Mucosa of descending colon (tissue), 3 donors: Measurements from ENCODE around the gene IFNGR1. TPM values are rescaled to one million over a fixed set of nuclear protein-coding genes. Genes with fewer than 3 reads are reported as not detected.

ENCODE experiments used
- ATAC-seq: fragments of 200-7000 bp; cut with Tn5 transposase; one replicate; pipeline ENCODE4 v1.9.1; 2020; ENCODE audit warnings: mild to moderate bottlenecking, moderate library complexity
- DNase-seq, 3 donors: peaks; one replicate each; pipeline ENCODE4 v3.0.0-alpha.2; 2020
- H3K36me3 ChIP-seq: fragments of 200-600 bp; one replicate; pipeline ENCODE4 v1.8.0; 2021; ENCODE audit warnings: low read depth, mild to moderate bottlenecking
- H3K4me1 ChIP-seq: fragments of 200-600 bp; one replicate; pipeline ENCODE4 v1.8.0; 2021; ENCODE audit warnings: low read depth, mild to moderate bottlenecking
- H3K4me3 ChIP-seq: fragments of 200-600 bp; one replicate; pipeline ENCODE4 v1.8.0; 2021; ENCODE audit warnings: mild to moderate bottlenecking
- H3K9me3 ChIP-seq: fragments of 200-600 bp; one replicate; pipeline ENCODE4 v1.8.0; 2021; ENCODE audit warnings: mild to moderate bottlenecking
- CTCF ChIP-seq: fragments of 200-600 bp; IDR thresholded peaks from one replicate; pipeline ENCODE4 v1.8.0; 2022; ENCODE audit warnings: antibody characterized with exemption, mild to moderate bottlenecking
- intact Hi-C, 2 donors: fragments of 100-400 bp; cut with DNase I in 1 of 2; cut with micrococcal nuclease in 1 of 2; formaldehyde crosslinking; loops; one replicate each; pipeline versions ENCODE4 v1.11.0 to v1.11.1; 2022; cut with DNase I, micrococcal nuclease
- total RNA-seq, 3 donors: library from RNA; stranded (reverse); fragmentation: NEBNext Ultra II Directional in 2 of 3; extraction: Animal tissue kit (Norgen Biotek cat#: 25700) in 2 of 3; gene quantifications; one replicate each; pipeline versions ENCODE4 v1.2.1 to v1.2.4, GENCODE V29; 2021 to 2023
- donor health status: DM: no; HTN: no; CAD: no; lungs with moderate emphysema.
- donor health status: DM: no; HTN: no; CAD: no.
- donor health status: DM: no; HTN: yes; CAD: no.

IFNGR1 gene
- total RNA-seq, 3 donors from 2014 or later = 77.1 to 133 (median 97.6) TPM

- intact Hi-C loops = no loop called here
- TF ChIP-seq CTCF = no peak
- peaks cover 14% of the 10 kb centered on the region for H3K4me1 ChIP-seq
- no peaks in the 10 kb centered on the region for H3K9me3 ChIP-seq
- H3K36me3 ChIP-seq = no peaks in the 10 kb centered on the region
- H3K4me3 ChIP-seq = no peak overlapping the region
- no peak for DNase-seq
- no peak for ATAC-seq
Measured at GRCh38 chr6:137229075-137229759, 10.0 kb upstream of the IFNGR1 start.

- Histone ChIP-seq H3K4me3 (no peak overlapping the region), H3K4me1 (peaks cover under 1% of the 10 kb centered on the region), H3K9me3 (no peaks in the 10 kb centered on the region), H3K36me3 (no peaks in the 10 kb centered on the region)
- intact Hi-C loops = no loop called here
- no peak for ATAC-seq
- TF ChIP-seq CTCF = no peak
- DNase-seq = no peak
Measured at GRCh38 chr6:137227871-137228302, 8.7 kb upstream of the IFNGR1 start.

- Histone ChIP-seq H3K9me3 (no peaks in the 10 kb centered on the region), H3K4me3 (no peak overlapping the region), H3K36me3 (no peaks in the 10 kb centered on the region), H3K4me1 (no peaks in the 10 kb centered on the region)
- intact Hi-C loops = no loop called here
- DNase-seq = no peak
- no peak for TF ChIP-seq CTCF
- no peak for ATAC-seq
Measured at GRCh38 chr6:137226697-137227096, 7.5 kb upstream of the IFNGR1 start.

- Histone ChIP-seq H3K4me3 (no peak overlapping the region), H3K9me3 (no peaks in the 10 kb centered on the region), H3K4me1 (peaks cover 5% of the 10 kb centered on the region), H3K36me3 (no peaks in the 10 kb centered on the region)
- ATAC-seq (peak; percentile 60), DNase-seq (no peak)
- intact Hi-C loops = no loop called here
- no peak for TF ChIP-seq CTCF
Measured at GRCh38 chr6:137224799-137225198, 5.6 kb upstream of the IFNGR1 start.

GRCh38 chr6:137223370-137224131 is 4.4 kb upstream of the IFNGR1 start:
- peak in 1 of 3 donors; percentile 28 for DNase-seq
- ATAC-seq = peak; percentile 6
- no peaks in the 10 kb centered on the region for H3K36me3 ChIP-seq
- H3K4me3 ChIP-seq = no peak overlapping the region
- peaks cover 8% of the 10 kb centered on the region for H3K4me1 ChIP-seq
- no peak for TF ChIP-seq CTCF
- no peaks in the 10 kb centered on the region for H3K9me3 ChIP-seq
- intact Hi-C loops = no loop called here
